A549 (cell line): ENCODE data around the gene MAL. TPM values are rescaled to one million over a fixed set of nuclear protein-coding genes. Genes with fewer than 3 reads are reported as not detected.

ENCODE experiments used
- ATAC-seq, 2 experiments: fragments of 200-7000 bp in 1 of 2; fragments of >200 bp in 1 of 2; cut with Nextera tagmentation in 1 of 2; cut with Tn5 transposase in 1 of 2; 3 replicates each; pipeline versions ENCODE4 v1.8.0 to v1.9.1; 2018 to 2020; ENCODE audit warnings: mild to moderate bottlenecking in 1 of 2, moderate library complexity in 1 of 2
- CTCF ChIA-PET: fragments of 300-600 bp; sonication (Branson Sonifier 250); formaldehyde crosslinking; extraction: SDS; loops from one replicate; lab custom pipeline; 2021; ENCODE audit warnings: antibody characterized with exemption, inconsistent platforms; lab: Yijun Ruan, JAX
- POLR2A ChIA-PET: fragments of 350-600 bp; formaldehyde crosslinking; extraction: SDS; loops from one replicate; lab custom pipeline; 2021; ENCODE audit warnings: antibody characterized with exemption, inconsistent platforms; lab: Yijun Ruan, JAX
- DNase-seq, 2 experiments: peaks; one replicate each; pipeline versions ENCODE4 v3.0.0 to v3.0.0-alpha.2; 2011 to 2016; ENCODE audit warnings: low read depth in 1 of 2, low spot score in 1 of 2
- FAIRE-seq: peaks from 2 replicates; lab custom pipeline; 2011; peaks lifted over from hg19 to GRCh38; lab: Jason Lieb, UNC
- H3K27ac ChIP-seq, 2 experiments: fragments of >200 bp; sonication (Bioruptor Twin); formaldehyde crosslinking; 3 replicates each; pipeline ENCODE4 v1.5.1; 2016 to 2017
- H3K4me1 ChIP-seq: fragments of >200 bp; sonication (Bioruptor Twin); formaldehyde crosslinking; 3 replicates; pipeline ENCODE4 v1.6.1; 2016
- H3K4me2 ChIP-seq: fragments of >200 bp; sonication (Bioruptor Twin); formaldehyde crosslinking; 3 replicates; pipeline ENCODE4 v1.6.1; 2016
- H3K4me3 ChIP-seq: fragments of >200 bp; sonication (Bioruptor Twin); formaldehyde crosslinking; 3 replicates; pipeline ENCODE4 v1.5.1; 2016
- H3K9me3 ChIP-seq: fragments of >200 bp; sonication (Bioruptor Twin); formaldehyde crosslinking; 3 replicates; pipeline ENCODE4 v1.6.1; 2016
- ATOH8 ChIP-seq: fragments of 250-450 bp; sonication (Bioruptor Pico); IDR thresholded peaks from 2 replicates; pipeline ENCODE4 v1.5.0; 2020; ENCODE audit warnings: low read depth, mild to moderate bottlenecking, moderate library complexity
- BCL3 ChIP-seq: fragments of >200 bp; sonication (Bioruptor Twin); formaldehyde crosslinking; IDR thresholded peaks from 3 replicates; pipeline ENCODE4 v1.6.1; 2016
- BHLHE40 ChIP-seq: IDR thresholded peaks from 2 replicates; pipeline ENCODE4 v1.6.1; 2012; ENCODE audit warnings: low read depth, low read length, inconsistent platforms
- CBX2 ChIP-seq: fragments of 200-600 bp; sonication (generic); IDR thresholded peaks from 2 replicates; pipeline ENCODE4 v1.6.1; 2016; ENCODE audit warnings: low read depth, mild to moderate bottlenecking, borderline replicate concordance
- CHD2 ChIP-seq: fragments of 150-350 bp; IDR thresholded peaks from 2 replicates; pipeline ENCODE4 v1.6.1; 2014; ENCODE audit warnings: low read length; ENCODE audit not compliant: partially characterized antibody
- E2F6 ChIP-seq: IDR thresholded peaks from 2 replicates; pipeline ENCODE4 v1.6.1; 2012; ENCODE audit warnings: low read depth, borderline replicate concordance
- EHMT2 ChIP-seq: fragments of 200-600 bp; sonication (generic); IDR thresholded peaks from 2 replicates; pipeline ENCODE4 v1.6.1; 2016; ENCODE audit warnings: antibody characterized with exemption, low read depth, mild to moderate bottlenecking, moderate library complexity
- EP300 ChIP-seq, 2 experiments: fragments of >200 bp; sonication (Bioruptor Twin); formaldehyde crosslinking; IDR thresholded peaks; 2 replicates in 1 of 2; 3 replicates in 1 of 2; pipeline ENCODE4 v1.6.1; 2016 to 2017
- FOSL2 ChIP-seq, 2 experiments: fragments of 450-650 bp in 1 of 2; fragments of >200 bp in 1 of 2; sonication (Bioruptor Twin) in 1 of 2; formaldehyde crosslinking; IDR thresholded peaks; 2 replicates each; pipeline versions ENCODE4 v1.5.0 to v1.6.1; 2016 to 2020; ENCODE audit warnings: mild to moderate bottlenecking in 1 of 2, moderate library complexity in 1 of 2
- FOXS1 ChIP-seq: fragments of 250-450 bp; sonication (Bioruptor Pico); IDR thresholded peaks from 2 replicates; pipeline ENCODE4 v1.5.0; 2020; ENCODE audit warnings: mild to moderate bottlenecking, moderate library complexity
- HOXA7 ChIP-seq: fragments of 250-450 bp; sonication (Bioruptor Pico); IDR thresholded peaks from 2 replicates; pipeline ENCODE4 v1.5.0; 2020; ENCODE audit warnings: mild to moderate bottlenecking, moderate library complexity
- HOXB13 ChIP-seq: fragments of 250-450 bp; sonication (Bioruptor Pico); IDR thresholded peaks from 2 replicates; pipeline ENCODE4 v1.5.0; 2020; ENCODE audit warnings: low read depth, mild to moderate bottlenecking, moderate library complexity
- KDM1A ChIP-seq: fragments of 200-600 bp; sonication (generic); IDR thresholded peaks from 2 replicates; pipeline ENCODE4 v1.6.1; 2016; ENCODE audit warnings: low read depth, mild to moderate bottlenecking
- NFE2L2 ChIP-seq: fragments of 150-350 bp; conservative IDR thresholded peaks from 2 replicates; pipeline ENCODE4 v1.6.1; 2014; ENCODE audit warnings: low read length
- PBX3 ChIP-seq: IDR thresholded peaks from 2 replicates; pipeline ENCODE4 v1.6.1; 2012
- RARB ChIP-seq: fragments of 250-450 bp; sonication (Bioruptor Pico); IDR thresholded peaks from 2 replicates; pipeline ENCODE4 v1.8.0; 2021; ENCODE audit warnings: mild to moderate bottlenecking, moderate library complexity
- REST ChIP-seq: fragments of 200-600 bp; sonication (generic); IDR thresholded peaks from 2 replicates; pipeline ENCODE4 v1.6.1; 2016; ENCODE audit warnings: antibody characterized with exemption, mild to moderate bottlenecking, moderate library complexity
- RFX5 ChIP-seq: fragments of 450-650 bp; IDR thresholded peaks from 2 replicates; pipeline ENCODE4 v1.7.1; 2014; ENCODE audit warnings: antibody characterized with exemption, mild to moderate bottlenecking, moderate library complexity
- TFCP2L1 ChIP-seq: fragments of 250-450 bp; sonication (Bioruptor Pico); IDR thresholded peaks from 2 replicates; pipeline ENCODE4 v1.5.0; 2021; ENCODE audit warnings: mild to moderate bottlenecking
- WGBS: methylation state at CpG from one replicate; pipeline ENCODE4 v1.1.6; 2017; ENCODE audit errors: missing lambda C conversion rate; 5-methylcytosine and 5-hydroxymethylcytosine counted together
- polyA plus RNA-seq, 4 experiments: library from polyadenylated mRNA; depleted of rRNA in 3 of 4; stranded (reverse); fragments of >200 nt; fragmentation: RNase III in 1 of 4; extraction: RNeasy Plus Mini Kit Qiagen cat#74134 plus additional on column Dnase treatment in 1 of 4; gene quantifications; 2 replicates in 3 of 4; 3 replicates in 1 of 4; pipeline ENCODE4 v1.2.3, GENCODE V29; 2011 to 2017

The MAL gene
- polyA plus RNA-seq, 2 of the 4 experiments (the other 2 are of a cell fraction), result not detected

GRCh38 chr2:95005726-95006125, 19.8 kb upstream of the MAL start:
- ChIA-PET CTCF (interaction anchor here (0.9 to 1.3 kb wide), 2 partner anchors 9 to 10 kb away, joined by 3 to 4 read pairs; no protein-coding TSS in a partner anchor), POLR2A (no interaction called here)
- Histone ChIP-seq H3K4me1 (no peaks in the 10 kb centered on the region), H3K4me3 (no peak overlapping the region), H3K4me2 (no peak overlapping the region), H3K9me3 (no peaks in the 10 kb centered on the region), H3K27ac (no peak overlapping the region)
- TF ChIP-seq HOXB13 (CRISPR knock-in tag) (no peak), NFE2L2 (no peak), RARB (CRISPR knock-in tag) (no peak), PBX3 (no peak), RFX5 (no peak), EP300 (IDR thresholded peaks at IDR 0.05) (no peak), BCL3 (no peak), CHD2 (no peak), FOSL2 (IDR thresholded peaks at IDR 0.05) (no peak), FOSL2 (CRISPR knock-in tag; IDR thresholded peaks at IDR 0.05) (no peak), CBX2 (no peak), BHLHE40 (no peak), EHMT2 (no peak), HOXA7 (CRISPR knock-in tag) (no peak), FOXS1 (CRISPR knock-in tag) (no peak)
- no peak for DNase-seq
- FAIRE-seq, result no peak
- ATAC-seq, result no peak
- 68% methylated on average over 9 of the region's 9 CpGs for WGBS

GRCh38 chr2:95006588-95006987, 18.9 kb upstream of the MAL start:
- TF ChIP-seq ATOH8 (CRISPR knock-in tag) (no peak), KDM1A (no peak), TFCP2L1 (no peak), PBX3 (no peak), RFX5 (no peak), E2F6 (no peak), REST (no peak)
- ChIA-PET POLR2A (no interaction called here), CTCF (interaction anchor here (0.9 to 1.3 kb wide), 2 partner anchors 9 to 10 kb away, joined by 3 to 4 read pairs; no protein-coding TSS in a partner anchor)
- 80% methylated on average over 7 of the region's 7 CpGs for WGBS
- H3K4me2 ChIP-seq, result no peak overlapping the region
- H3K4me3 ChIP-seq, result no peak overlapping the region
- ATAC-seq, result no peak
- DNase-seq, result no peak
- no peaks in the 10 kb centered on the region for H3K4me1 ChIP-seq
- FAIRE-seq, result no peak
- no peaks in the 10 kb centered on the region for H3K9me3 ChIP-seq
- H3K27ac ChIP-seq, result no peak overlapping the region
